Activated CD8-positive, alpha-beta memory T cell treated with anti-CD3 and anti-CD28 coated beads for 1 hour (primary cell): ENCODE measurements around the gene PSAPL1.

ENCODE experiments used
- DNase-seq, 2 donors: peaks; one replicate each; pipeline ENCODE4 v3.0.0-alpha.2; 2020; ENCODE audit warnings: low read depth in 1 of 2; ENCODE audit errors: extremely low read depth in 1 of 2

The PSAPL1 gene

DNA sequence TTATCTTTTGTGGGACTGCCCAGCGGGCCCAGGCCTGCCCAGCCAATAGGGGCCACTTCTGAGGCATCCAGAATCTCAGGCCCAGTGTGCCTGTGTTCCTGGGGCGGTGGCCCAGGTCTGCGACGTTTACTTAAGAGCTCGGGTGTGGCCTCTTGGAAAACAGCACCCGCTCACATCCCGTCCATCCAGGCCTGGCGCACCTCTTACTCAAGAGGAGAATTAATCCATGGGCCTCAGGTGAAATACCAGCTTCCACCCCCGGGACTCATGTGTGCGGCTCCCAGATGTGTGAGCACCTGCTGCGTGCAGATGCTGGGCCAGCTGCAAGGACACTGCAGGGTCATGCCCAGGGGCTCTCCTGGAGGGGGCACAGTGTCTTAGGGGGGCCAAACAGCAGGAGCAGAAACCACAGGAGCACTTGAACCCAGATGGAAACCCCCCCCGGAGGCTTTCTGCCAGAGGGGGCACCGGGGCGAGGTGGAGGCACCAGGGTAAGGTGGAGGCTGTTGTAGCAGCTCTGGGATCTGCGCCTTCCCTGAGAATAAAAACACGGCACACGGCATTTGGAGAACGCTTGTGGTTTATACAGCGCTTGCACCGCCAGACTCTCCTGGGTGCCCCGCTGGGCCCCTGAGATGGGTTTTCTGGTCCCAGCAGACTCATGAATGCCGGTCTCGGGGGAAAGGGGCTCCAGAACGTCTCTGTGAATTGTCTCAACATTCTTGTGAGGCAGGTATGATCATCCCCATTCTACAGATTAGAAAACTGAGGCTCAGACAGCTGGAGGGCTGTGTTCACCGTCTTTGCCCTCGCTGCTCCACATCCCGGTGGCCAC, 2.8 kb downstream of the PSAPL1 start:
- no peak for DNase-seq

DNA sequence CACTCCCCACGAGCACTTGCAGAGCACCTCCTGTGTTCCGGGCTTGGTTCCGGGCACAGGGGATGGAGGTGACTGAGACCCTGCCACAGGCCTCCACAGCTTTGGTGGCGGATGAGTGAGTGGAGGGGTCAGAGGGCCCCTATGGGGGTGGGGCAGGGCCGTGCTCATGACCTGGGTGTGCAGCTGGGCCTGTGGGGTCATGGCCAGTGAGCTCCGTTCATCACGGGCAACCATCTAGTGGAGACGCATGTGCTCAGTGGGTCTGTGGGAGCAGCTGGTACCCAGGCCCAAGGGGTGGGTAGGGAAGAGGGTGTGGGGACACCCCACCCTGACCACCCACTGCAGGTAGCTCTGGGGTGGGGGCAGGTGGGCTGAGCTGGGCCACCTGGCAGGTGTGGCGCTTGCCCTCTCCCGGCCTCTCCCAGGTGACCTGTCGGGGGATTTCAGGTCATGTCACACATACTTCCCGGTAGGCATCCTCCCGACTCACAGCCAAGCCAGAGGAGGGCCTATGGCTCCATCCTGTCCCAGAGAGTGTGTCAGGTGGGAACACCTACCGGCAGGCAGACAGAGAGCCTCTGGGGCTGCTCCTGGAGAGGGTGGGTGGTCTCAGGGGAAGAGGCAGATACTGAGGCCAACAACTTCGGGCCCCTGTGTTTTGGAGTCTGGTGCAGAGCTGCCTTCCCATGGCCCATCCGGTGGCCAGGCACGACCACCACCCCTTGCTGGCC, 3.6 kb downstream of the PSAPL1 start:
- DNase-seq = no peak

DNA sequence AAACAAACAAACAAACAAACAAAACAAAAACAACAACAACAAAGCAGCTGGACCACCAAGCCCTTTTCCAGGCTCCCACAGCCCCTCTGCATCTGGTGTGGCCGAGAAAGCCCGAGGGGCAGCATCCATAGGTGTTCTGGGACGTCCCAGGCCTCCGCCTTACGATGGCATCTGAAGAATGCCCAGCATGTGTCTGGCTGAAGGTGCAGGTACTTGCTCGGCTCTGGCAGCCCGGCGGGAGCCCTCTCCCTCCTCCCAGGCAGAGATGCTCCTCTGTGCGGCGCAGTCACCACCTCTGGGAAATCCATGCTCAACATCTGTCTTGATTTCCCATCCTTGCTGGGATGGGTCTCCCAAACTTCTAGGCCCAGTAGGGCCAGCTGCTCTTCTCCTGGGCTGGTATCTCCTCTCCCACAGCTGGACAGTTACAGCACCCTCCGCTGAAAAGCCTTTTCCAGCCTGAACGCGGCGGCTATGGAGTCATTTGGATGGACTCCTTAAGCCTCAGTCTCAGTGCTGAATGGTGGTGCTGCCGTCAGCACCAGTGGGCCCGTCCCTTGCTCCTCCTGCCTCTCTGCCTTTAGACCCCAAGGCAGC, 4.3 kb downstream of the PSAPL1 start:
- DNase-seq = no peak

DNA sequence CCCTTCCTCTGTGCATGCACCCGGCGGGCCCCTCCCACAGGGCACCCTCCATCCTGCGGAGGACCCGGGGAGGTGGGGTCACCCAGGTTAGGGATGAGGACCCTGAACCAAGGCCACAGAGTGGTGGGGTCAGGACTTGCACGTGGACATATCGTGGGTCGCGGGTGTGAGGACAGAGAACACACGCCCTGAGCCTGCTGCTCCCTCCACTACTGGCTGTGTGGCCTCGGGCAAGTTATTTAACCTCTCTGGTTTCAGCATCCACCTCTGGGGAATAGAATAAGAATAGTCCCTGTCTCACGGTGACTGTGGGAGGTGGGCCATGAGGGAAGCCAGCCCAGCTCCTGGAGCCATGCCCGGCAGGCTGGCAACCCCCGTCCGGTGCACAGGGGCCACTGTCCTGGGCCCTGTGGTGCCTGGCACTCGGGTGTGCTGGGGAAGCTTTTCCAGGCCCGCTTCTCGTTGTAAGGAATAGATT, 5.1 kb downstream of the PSAPL1 start:
- no peak for DNase-seq

DNA sequence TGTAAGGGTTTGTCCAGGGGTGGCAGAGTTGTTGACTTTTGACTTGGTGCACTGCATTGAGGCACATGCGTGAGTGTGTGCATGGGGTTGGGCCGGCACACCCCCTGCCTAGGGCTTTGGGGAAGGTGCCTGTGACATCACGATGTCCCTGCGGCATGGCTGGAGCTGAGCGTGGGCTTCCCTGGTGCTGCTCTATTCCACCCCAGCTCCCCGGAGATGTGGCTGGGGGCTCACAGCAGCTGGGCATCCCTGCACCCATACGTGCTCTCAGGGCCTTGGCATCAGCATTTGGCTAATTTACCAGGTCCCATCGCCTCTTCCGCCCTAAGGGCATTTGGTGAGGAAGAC, 5.7 kb downstream of the PSAPL1 start:
- no peak for DNase-seq

DNA sequence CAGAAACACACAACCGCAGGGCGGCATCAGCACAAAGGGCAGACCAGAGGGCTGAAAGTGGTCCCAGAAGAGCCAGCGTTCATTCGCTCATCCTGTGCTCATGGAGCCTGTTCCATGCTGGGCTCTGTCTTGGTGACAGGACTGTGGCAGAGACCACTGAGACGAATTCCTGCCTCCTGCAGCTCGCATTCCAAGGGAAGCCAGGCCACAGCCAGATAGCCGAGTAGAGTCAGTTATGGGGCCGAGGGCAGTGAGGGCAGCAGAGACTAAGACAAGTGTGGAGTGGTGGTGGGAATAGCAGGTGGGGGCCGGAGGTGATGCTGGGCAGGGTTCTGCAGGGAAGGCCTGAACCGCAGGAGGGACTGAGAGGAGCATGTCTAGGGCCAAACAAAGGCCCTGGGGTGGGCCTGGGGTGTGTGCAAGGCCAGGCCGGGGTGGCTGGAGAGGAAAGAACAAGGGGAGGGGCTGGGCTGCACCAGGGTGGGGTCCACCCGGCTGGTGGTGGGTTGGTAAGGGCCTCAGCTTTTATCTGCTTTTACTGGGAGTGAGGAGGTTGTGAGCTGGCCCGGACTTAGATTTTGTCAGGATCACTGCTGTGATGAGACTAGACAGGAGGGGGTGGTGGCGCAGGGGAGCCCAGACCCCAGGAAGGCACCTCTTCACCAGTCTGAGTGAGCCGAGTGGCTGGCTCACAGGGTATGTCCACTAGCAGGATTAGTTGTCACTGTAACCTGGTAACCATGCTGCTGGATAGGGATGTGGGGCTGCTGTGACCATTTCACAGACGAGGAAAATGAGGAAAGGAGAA, 6.3 kb downstream of the PSAPL1 start:
- DNase-seq = no peak

DNA sequence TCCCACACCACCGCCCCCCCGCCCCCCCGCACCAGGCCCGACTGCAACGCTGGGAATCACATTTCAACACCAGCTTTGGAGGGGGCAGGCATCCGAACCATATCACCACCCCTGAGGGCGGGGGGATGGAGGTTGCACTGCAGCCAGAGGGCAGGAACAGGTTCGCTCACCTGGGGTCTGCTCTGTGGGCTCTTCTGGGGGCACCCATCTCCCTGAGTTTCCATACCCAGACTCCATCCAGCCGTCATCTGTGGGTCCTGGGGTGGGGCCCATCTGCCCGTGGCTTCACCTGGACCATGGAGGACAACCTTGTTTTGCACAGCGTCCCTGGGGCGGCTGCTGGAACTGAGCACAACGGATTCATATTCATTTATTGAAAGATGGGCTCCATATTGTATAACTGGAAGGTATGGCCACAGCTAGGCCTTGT, 6.9 kb downstream of the PSAPL1 start:
- DNase-seq = no peak

DNA sequence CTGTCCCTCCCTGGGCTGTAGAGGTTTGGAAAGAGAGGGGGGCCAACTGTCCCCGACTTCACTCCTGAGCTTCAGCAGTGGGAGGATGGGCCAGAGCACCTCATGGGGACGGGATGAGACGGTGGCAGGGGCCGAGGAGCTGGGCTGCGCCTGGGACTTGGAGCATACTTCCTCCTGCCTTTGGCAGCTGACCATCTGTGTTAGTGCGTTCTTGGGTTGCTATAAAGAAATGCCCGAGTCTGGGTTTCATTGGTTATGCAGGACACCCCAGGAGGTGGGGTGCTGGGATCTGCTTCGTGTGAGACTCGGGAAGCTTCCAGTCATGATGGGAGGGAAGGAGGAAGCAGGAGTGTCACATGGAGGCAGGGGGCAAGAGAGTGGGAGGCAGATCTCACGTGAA, 7.4 kb downstream of the PSAPL1 start:
- DNase-seq = no peak

DNA sequence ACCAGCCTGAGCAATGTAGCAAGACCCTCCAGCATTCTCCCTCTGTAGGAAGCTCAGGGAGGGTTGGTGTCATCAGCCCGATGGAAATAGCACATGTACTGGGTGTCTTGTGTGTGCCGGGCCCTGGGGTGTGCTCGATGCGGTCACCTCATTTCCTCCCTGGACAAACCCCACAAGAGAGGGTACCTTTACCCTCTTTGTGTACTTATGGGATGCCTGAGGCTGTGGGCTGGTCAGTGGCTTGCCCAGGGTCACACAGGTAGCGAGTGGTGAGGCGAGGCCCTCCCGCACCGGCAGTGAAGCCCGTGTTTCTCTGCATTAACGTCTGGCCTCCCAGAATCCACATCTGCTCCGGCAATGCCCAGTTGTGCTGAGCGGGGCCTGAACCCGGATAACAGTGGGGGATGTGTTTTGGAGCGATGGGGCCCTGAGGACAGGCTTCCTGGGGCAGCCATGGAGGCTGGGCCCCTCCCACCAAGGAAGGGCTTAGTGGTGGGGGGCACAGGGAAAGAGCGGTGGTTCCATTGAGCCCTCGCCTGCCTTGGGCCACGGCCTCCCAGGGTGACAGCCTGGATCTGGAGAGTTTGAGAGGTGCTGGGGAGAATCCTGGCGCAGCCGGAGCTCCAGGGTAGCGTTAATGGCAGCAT, 8.1 kb downstream of the PSAPL1 start:
- DNase-seq = no peak

DNA sequence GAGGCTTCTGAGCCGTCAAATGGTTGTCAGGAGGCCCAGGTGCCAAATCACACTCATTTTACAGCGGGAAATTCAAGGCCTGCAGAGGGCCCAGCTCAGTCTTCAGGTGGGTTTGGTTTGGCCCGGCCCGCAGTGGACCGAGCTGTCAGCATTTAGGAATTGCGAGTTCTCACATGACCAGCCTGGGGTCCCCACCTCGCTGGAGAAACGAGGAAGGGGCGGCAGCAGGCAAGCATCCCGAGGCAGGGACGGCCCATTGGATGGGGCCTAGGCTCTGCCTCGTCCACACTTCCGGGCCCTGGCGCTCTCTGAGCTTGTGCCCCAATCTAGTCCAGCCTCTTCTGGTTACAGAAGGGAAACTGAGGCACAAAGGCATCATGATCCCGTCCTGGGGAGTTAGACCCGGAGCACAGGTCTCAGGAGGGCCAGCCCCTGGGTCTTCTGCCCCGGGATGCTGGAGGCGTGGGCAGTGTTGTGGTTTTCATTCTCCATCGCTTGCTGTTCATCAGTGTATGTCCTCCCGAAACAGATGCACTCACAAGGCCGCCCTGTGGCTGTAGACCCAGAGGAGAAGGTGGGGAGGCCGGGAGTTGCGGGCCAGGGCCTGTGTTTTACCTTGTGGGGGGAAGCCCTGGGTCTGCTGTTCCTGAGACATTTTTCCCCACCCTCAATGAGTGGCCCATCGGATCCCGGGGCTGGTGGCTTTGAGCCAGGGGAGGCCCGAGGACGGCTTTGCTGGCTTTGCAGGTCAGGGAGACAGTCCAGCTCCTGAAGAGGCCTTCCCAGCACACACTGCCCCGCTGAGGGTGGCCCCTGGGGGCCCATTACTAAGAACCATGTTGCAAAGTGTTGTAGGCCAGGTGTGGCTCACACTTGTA, 8.9 kb downstream of the PSAPL1 start:
- DNase-seq = no peak

DNA sequence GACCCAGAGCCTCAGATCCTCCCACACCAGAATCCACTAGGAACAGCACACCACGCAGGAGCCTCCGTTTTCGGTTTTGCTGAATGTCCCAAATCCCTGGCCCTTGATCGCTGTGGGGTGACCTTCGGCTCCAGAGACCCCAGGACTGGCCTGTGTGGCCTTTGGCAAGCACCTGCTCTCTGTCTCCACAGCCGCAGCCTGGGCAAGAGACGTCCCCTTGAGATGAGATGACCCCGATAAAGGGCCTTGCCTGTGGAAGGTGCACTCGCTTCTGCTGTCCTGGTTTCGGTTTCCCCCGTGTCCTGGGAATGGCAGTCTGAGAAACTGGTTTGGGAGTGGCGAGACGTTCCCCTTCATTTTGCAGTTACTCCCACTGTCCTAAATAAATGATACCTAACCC, 9.6 kb downstream of the PSAPL1 start:
- no peak for DNase-seq

DNA sequence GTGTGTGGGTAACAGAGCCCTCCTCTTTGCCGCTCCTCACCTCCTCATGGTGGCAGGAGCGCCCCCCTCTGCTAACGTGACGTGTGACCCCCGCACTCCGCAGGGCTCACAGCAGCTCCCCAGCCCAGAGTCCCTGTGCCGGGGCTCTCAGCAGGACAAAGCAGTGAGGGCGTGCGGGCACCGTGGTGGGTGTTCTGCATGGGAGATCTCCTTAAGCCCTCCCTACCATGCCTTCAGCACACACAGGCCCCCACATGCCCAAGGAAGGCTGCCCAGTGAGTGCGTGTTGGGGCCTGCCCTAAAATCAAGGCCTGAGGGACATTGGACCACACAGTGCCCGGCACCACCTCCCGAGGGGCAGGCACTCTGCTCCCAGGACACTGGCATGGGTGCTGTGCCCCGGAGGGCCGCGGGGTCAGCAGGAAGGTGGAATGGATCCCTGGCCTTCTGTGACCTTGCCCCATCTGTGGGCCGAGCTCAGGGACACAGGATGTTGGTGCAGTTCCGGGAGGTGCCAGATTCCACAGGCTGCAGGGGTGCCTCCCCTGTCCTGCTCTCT, 10.1 kb downstream of the PSAPL1 start:
- DNase-seq = no peak

DNA sequence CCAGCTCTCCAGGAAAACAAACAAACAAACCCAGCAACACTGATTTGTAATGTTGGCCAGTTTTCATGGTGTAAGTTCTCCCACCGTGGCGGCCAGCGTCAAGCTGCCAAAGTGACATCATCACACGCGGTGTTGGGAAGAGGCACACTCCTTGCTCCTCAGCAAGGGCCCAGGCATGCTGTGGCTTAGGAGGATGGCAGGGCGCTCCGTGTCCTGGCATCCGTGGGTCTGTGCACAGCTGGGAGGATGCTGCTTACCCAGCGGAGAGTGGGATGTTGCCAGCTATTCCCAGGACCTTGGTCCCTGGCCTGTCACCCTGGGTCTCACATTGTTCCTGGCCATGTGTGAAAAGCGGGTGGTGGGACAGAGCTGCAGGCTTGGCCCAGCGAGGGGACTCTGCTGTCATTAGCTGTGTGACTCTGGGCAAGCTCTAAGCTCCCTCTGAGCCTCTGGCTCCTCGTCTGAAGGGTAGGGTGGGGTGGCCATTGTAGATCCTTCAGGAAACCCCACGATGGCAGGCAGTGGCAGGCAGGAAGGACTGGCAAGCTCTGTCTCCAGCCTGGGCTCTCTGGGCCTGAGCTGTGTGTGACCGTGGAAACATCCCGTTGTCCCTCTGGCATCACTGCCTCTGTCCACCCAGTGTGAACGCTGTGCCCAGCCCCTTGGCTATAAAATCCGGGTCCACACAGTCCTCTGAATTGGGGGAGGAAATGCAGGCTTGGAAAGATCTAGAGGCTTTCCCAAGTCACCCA, 10.8 kb downstream of the PSAPL1 start:
- DNase-seq = no peak

DNA sequence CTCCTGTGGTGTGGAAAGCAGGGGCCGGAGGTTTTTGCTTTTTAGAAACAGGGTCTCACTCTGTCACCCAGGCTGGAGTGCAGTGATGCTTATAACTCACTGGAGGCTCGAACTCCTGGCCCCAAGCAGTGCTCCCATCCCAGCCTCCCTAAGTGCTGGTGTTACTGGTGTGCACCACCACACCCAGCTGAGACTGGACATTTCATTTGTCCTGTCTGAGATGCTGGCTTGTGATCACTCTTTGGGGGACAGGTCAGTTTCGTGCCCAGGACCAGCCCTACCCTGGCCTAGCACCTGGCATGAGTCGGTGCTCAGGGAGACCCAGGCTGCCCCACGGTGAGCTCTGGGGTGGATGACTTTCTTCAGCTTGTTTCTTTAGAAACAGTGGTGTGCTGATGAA, 11.3 kb downstream of the PSAPL1 start:
- DNase-seq = no peak

DNA sequence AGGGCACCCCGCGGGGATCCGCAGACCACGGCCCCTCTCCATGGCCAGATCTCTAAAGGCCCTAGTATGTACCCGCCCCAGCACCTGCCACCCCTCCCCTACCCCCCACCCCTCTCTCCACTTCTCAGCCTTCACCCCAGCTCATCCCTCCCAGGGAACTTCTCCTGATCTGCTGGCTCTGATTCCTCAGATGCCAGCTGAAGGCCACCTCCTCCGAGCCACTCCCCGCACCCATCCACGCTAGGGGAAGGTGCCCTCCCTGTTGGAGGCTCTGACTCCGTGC, 11.9 kb downstream of the PSAPL1 start:
- DNase-seq = no peak

DNA sequence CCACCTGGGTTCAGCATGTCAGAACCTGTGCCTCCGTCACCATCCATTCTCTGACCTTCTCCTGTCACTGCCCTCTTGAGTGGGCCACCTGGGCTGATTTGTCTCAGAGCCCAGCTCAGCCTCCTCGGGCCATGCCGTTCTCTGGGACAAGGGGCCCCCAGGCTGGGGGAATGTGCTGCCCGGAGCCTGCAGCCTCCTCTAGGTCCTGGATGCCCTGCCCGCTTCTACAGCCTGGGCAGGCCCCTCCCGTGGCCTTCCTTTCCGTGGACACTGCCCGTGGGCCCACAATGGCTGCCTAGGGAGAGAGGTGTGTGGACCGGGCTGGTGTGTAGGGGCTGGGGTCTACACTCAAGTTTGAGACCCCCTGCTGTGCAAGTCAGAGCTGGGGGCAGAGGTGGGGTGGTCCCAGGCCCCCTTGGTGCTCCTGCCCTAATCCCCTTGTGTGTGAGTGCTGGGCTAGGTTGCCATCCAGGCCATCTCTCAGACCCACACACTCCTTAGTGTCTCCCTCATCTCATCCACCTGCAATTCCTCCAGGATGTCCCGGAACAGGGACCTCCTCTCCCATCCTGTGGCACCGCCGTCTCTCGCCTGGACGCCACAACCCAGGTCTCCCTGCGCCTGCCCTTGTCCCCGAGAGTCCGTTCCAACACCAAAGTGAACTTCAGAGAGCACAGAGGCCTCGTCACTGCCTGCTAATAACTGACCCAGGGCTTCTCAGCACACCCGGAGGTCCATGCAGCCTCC, 12.4 kb downstream of the PSAPL1 start:
- no peak for DNase-seq

DNA sequence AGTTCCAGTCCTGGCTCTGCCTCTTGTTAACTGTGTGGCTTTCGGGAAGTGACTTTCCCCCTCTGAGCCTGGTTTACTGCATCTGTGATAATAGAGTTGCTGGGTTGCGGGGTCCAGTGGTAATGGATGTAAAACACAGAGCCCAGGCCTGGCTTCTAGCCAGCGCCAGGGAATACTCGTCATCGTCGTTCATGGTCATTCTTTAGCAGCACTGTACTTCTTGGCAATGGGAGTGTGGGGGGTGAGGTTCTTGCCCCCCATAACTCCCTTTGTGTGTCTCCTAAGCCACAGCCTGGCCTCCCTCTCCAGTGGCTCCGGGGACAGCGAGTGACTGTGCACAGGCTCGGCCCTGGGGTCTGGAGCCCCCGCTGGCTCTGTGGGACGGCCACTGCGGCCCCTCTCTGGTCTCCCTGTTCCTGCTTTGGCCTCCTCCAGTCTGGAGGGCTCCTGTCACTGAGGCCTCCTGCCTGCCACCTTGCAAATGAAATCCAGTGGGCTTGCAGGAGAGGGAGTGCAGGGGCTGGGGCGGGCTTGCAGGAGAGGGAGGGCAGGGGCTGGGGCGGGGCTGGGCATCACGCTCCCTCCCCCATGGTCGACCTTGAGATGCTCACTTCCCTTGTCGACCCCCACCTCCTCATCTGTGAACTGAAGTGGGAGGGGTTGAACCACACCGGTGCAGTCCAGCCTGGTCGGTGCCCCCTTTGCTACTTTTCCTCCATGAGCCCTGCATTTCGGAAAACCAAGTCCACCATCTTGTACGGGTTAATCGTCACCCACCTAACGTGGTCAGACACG, 13.2 kb downstream of the PSAPL1 start:
- DNase-seq = no peak
